Muscle layer of duodenum (tissue), 2 donors: ENCODE data around the gene SLC13A4.
"Not testable (repeated sequence)": the region's sequence is repeated elsewhere in the genome, so short reads cannot be mapped to it uniquely, and the experiment has no call there.

Experiments
- H3K27ac ChIP-seq: one replicate; pipeline ENCODE4 v1.7.0; 2013; ENCODE audit warnings: mild to moderate bottlenecking, low read length
- H3K27me3 ChIP-seq: one replicate; pipeline ENCODE4 v1.7.0; 2013; ENCODE audit warnings: low read depth, mild to moderate bottlenecking, control low read depth, low read length
- H3K36me3 ChIP-seq, 2 donors: one replicate each; pipeline ENCODE4 v1.7.0; 2013; ENCODE audit warnings: low read length in 2 of 2, control low read depth in 1 of 2, mild to moderate bottlenecking in 1 of 2; ENCODE audit not compliant: insufficient read depth in 2 of 2, control insufficient read depth in 1 of 2
- H3K4me1 ChIP-seq, 2 donors: one replicate each; pipeline ENCODE4 v1.7.0; 2013; ENCODE audit warnings: low read length in 2 of 2, mild to moderate bottlenecking in 2 of 2, control low read depth in 1 of 2, moderate library complexity in 1 of 2; ENCODE audit not compliant: insufficient read depth in 2 of 2, control insufficient read depth in 1 of 2
- H3K4me3 ChIP-seq, 2 donors: one replicate each; pipeline ENCODE4 v1.7.0; 2013; ENCODE audit warnings: low read length in 2 of 2, low read depth in 1 of 2, mild to moderate bottlenecking in 1 of 2
- H3K9me3 ChIP-seq, 2 donors: one replicate each; pipeline ENCODE4 v1.7.0; 2013; ENCODE audit warnings: low read length in 2 of 2, control low read depth in 1 of 2, mild to moderate bottlenecking in 1 of 2; ENCODE audit not compliant: control insufficient read depth in 1 of 2
- donor health status: healthy.

SLC13A4 gene

DNA sequence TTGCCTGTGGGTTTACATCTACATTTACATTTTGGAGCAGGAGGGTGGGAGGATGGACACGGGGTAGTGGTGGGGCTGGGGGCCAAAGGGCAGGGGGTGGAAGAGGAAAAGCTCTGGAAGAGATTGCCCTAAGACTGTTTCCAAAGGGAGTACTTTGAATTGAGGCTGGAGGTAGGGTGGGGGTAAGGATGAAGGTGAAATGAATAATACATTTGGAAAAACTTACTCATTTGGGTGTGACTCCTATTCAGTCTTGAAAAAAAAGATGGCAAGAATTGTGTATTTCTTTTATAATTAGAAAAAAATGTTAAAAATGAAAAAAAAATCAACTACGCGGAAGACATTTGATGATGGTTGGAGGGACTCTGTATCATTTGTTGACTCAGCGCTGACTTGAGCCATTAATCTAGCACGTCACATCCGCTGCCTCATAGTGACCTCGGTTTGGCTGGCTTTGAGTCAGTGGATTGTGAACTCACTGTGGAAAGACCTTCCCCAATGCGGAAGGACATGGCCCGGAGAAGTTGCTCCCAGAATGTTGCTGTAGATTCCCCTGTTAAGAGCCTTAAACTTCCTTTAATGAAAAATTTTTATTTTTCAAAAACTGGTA, 17.8 kb upstream of the SLC13A4 start:
- peak overlapping the region; percentile 45 for H3K27ac ChIP-seq
- no peak overlapping the region for H3K4me3 ChIP-seq
- no peaks in the 10 kb centered on the region for H3K36me3 ChIP-seq
- H3K9me3 ChIP-seq, result no peaks in the 10 kb centered on the region
- H3K4me1 ChIP-seq, result peaks cover 0 to 5% of the 10 kb centered on the region in 2 donors
- no peaks in the 10 kb centered on the region for H3K27me3 ChIP-seq

DNA sequence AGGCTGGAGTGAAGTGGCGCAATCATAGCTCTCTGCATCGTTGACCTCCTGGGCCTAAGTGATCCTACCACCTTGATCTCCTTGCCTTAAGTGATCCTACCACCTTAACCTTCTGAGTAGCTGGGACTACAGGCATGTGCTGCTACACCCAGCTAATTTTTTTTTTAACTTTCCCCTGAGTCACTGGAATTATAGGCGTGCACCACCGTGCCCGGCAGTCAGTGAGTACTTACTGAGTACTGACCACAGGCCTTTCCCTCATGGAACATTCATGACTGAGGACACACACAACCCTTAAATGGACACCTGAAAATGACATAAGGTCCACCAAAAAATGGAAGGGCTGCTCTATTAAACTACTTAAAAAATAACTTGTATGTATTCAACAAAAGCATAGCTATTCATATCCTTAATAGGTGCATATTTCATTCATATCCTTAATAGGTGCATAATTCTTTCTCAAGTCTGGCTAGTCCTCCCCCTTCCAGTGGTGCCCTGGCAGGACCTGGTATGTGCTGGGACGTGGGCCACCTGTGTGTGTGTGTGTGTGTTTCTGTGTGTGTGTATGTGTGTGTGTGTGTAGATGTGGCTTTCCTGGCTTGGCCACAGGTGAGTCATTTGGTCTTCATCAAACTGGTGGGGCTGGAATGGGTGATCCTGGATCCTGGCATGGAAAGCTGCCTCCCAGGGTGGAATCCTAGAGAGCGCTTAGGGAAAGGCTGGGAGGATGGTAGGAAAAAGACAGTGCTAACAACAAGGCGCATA, 17.1 kb upstream of the SLC13A4 start:
- no peaks in the 10 kb centered on the region for H3K27me3 ChIP-seq
- H3K27ac ChIP-seq, result peak overlapping the region; percentile 45
- H3K4me1 ChIP-seq, result peaks cover 0 to 5% of the 10 kb centered on the region in 2 donors
- no peaks in the 10 kb centered on the region for H3K36me3 ChIP-seq
- no peak overlapping the region for H3K4me3 ChIP-seq
- no peaks in the 10 kb centered on the region for H3K9me3 ChIP-seq

DNA sequence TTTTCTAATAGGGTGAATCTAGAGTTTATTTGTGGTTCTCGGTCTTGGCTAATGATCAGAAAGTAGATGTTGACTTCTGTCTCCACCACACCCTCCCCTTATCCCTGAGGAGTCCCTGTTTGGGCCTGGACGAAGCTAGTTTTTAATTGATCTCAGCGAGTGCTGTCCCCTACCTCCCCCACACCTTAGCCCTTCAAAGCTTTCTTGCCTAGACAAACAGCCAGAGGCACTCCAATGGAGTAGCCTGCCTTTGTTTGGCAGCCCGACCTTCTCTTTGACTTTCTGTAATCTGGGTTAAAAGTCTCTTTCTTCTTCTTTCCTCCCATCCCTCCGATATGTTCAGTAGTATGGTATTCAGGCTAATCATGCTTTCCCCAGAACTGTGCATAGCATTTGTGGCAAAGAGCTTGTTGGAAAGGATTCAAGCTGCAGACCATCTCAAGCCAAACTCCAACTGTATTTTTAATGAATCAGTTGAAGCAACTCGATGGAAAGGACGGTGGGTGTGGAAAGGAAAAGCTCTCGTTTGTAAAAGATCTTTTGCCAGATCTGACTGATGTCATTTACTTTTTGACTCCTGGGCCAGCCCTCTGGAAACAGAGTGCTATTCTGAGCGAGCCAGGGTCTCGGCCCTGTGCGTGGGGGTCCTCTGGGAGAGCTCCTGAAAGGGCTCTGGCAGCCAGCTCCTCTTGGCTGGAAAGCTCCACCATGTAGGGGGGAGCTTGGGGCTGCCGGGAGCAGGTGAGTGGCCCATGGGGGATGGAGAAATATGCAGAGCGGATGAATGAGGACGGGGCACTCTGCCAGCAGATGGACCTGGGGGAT, 16.1 kb upstream of the SLC13A4 start:
- Histone ChIP-seq H3K27ac (no peak overlapping the region), H3K36me3 (no peaks in the 10 kb centered on the region), H3K4me3 (no peak overlapping the region), H3K27me3 (no peaks in the 10 kb centered on the region), H3K9me3 (no peaks in the 10 kb centered on the region), H3K4me1 (peaks cover 0 to 4% of the 10 kb centered on the region in 2 donors)

DNA sequence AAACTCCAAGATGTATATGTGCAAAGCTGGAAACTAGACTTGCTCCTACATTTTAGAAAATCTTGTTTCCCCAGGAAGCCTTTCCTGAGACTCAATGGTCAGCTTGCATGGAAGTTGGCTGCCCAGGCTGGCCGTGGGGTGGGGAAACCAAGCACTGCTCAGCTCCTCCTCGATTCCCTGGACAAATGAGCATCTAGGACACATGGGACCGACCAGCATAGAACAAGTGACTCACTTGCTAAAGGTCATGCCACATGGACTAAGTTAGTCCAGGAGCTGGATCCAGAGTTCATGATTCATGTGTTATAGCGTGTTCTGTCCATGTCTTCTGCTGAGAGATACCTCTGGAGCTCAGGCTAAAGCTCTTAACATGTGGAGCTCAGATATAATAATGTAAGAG, 14.4 kb upstream of the SLC13A4 start:
- Histone ChIP-seq H3K4me1 (no peaks in the 10 kb centered on the region), H3K9me3 (no peaks in the 10 kb centered on the region), H3K27ac (no peak overlapping the region), H3K4me3 (no peak overlapping the region), H3K36me3 (no peaks in the 10 kb centered on the region), H3K27me3 (no peaks in the 10 kb centered on the region)

DNA sequence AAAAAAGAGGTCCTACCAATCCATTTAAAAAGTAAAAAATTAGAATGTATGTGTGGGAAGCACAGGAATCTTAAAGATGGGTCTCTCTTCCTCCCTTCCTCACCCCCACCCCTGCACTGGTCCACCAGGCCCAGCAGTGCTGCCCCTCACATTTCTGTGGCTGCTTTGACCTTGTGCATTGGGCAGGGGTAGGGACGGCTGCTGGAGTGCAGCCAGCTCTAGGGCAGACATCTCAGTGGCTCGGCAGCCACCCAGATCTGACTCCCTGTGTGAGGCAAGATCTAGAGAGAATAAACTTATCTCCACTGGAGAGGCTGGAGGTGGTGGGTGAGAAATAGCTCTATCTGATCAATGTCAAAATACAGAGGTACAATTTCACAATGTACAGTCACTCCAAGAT, 13.9 kb upstream of the SLC13A4 start:
- Histone ChIP-seq H3K9me3 (no peaks in the 10 kb centered on the region), H3K4me3 (no peak overlapping the region), H3K36me3 (no peaks in the 10 kb centered on the region), H3K4me1 (no peaks in the 10 kb centered on the region), H3K27me3 (no peaks in the 10 kb centered on the region), H3K27ac (no peak overlapping the region)

DNA sequence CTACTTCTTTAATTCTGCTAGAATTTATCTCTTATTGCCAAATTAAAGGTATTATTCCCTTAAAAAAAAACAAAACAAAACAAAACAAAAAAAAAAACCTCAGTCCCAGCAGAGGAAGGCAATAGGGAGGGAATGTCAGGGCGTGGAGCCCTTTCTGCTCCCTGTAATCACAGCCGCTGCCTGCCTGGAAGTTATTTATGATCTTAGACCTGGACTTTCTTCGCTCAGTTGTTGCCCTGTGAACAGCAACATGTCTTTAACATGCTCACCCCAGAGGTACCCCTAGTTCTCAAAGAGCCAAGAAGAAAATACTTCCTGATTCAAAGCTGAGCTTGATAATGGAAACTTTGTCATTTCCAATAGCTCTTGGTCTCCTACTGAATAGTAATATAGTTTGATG, 12.9 kb upstream of the SLC13A4 start:
- H3K9me3 ChIP-seq, result no peaks in the 10 kb centered on the region
- H3K4me1 ChIP-seq, result no peaks in the 10 kb centered on the region
- no peak overlapping the region for H3K27ac ChIP-seq
- no peak overlapping the region for H3K4me3 ChIP-seq
- H3K36me3 ChIP-seq, result no peaks in the 10 kb centered on the region
- no peaks in the 10 kb centered on the region for H3K27me3 ChIP-seq

DNA sequence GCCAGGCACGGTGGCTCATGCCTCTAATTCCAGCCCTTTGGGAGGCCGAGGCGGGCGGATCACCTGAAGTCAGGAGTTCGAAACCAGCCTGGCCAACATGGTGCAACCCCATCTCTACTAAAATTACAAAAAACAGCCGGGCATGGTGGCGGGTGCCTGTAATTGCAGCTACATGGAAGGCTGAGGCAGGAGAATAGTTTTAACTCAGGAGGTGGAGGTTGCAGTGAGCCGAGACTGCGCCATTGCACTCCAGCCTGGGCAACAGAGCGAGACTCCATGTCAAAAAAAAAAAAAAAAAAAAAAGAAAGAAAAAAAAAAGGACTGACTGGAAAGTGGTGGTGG, 9.3 kb upstream of the SLC13A4 start:
- H3K4me3 ChIP-seq, H3K27me3 ChIP-seq, H3K36me3 ChIP-seq, H3K4me1 ChIP-seq, H3K9me3 ChIP-seq, H3K27ac ChIP-seq: not testable (repeated sequence)

DNA sequence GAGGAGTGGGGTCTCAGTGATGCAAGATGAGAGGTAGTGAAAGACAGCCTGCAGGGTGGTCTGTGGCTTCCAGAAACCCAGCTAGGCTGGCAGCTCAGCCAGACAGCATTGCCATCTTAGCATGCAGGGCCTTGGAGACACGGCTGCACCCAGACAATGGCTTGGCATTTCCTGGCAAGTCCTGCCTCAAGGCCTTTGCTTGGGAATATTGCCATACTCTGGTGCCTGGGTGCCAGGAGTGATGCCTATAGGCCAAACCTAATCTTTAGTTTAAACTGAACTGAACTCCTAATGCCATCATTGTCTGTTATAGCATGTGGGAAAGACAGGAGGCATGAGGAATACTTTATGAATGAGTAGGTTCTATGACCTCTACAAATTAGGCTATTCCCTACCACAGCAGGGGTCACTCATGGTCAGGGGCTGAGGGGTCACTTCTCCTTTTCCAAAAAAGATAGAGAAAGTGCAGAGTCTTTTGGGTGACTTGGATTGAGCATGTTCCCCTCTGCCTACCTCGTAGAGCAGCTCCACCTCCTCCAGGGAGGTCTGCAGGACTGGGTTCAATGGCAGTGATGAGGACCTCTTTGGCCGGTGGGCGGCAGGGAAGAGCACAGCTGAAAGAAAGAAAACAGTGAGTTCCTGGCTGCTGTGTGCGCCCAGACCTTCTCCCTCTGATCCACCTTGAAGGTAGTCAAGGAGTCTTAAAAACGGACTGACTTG, 8.8 kb upstream of the SLC13A4 start:
- Histone ChIP-seq H3K4me1 (no peaks in the 10 kb centered on the region), H3K4me3 (no peak overlapping the region), H3K27ac (no peak overlapping the region), H3K9me3 (no peaks in the 10 kb centered on the region), H3K36me3 (no peaks in the 10 kb centered on the region), H3K27me3 (no peaks in the 10 kb centered on the region)

DNA sequence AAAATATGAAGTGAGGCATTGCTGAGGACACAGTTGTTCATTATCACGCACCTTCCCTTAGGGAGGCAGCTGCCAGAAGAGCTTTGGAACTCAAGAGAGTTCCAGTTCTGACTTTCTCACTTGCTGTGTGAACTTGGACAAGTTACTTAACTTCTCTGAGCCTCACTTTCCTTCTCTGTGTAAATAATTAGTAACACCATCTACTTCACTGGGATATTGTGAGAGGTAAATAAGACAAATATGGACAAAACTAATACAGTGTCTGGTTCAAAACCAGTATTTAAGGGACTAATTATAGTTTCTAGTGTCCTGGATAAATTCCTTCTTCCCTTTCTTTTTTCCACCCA, 6.3 kb upstream of the SLC13A4 start:
- no peaks in the 10 kb centered on the region for H3K27me3 ChIP-seq
- H3K36me3 ChIP-seq, result no peaks in the 10 kb centered on the region
- H3K4me3 ChIP-seq, result no peak overlapping the region
- no peaks in the 10 kb centered on the region for H3K4me1 ChIP-seq
- no peaks in the 10 kb centered on the region for H3K9me3 ChIP-seq
- no peak overlapping the region for H3K27ac ChIP-seq

DNA sequence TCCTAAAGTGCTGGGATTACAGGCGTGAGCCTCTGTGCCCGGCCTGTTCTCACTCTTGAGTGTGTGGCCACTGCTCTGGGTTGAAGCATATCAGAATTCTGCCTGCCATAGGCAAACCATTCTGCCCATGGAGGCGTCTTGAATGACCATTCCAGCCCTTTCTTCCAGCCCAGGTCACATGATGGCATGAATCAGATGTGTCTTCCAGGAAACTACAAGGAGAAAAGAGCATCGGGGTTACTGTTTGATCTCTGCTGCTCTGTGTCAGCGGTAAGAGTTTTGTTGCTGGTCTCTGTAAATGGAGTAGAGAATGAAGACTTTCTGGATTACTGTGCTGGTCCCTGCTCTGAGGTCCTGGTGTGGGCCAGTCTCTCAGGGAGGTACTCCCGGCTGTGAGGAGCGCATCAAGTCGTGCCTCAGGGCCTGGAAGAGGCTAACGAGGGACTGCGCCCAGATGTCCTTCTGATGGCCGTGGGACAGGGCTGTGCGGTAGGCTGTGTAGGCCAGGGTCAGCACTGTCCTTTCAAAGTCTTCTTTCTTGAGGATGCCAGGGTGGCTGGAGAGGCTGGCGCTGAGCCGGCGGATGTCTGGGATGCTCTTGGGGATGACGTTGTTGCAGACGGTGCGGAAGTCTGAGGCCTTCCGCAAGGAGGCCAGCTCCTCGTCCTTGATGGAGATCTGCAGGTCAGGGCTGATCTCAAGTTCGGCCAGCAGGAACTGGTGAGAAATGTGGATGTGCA, 5.8 kb upstream of the SLC13A4 start:
- Histone ChIP-seq H3K4me1 (no peaks in the 10 kb centered on the region), H3K36me3 (no peaks in the 10 kb centered on the region), H3K9me3 (no peaks in the 10 kb centered on the region), H3K27me3 (no peaks in the 10 kb centered on the region), H3K4me3 (no peak overlapping the region), H3K27ac (no peak overlapping the region)

DNA sequence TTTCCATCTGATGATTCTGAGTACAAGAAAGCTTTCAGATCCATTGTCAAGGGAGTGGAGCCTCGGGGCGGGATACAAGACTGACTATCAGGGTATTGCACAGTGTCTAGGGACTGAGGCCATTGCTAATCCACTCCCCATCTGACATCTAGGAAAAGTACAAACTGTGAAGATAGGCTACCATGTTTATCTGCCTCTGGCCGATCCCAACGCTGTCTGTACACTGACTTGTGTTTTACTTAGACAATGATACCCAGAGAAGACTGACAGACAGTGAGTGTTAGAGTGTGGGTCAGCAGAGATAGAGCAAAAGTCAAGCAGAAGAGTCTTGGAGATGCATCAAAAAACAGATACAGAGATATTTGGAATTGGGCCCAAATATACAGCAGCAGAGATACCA, 3.1 kb upstream of the SLC13A4 start:
- no peaks in the 10 kb centered on the region for H3K36me3 ChIP-seq
- H3K27ac ChIP-seq, result no peak overlapping the region
- H3K27me3 ChIP-seq, result no peaks in the 10 kb centered on the region
- H3K9me3 ChIP-seq, result no peaks in the 10 kb centered on the region
- no peak overlapping the region for H3K4me3 ChIP-seq
- no peaks in the 10 kb centered on the region for H3K4me1 ChIP-seq
